Ishikawa (cell line): ENCODE data around the gene RIPOR2.

Experiments
- CEBPB ChIP-seq: IDR thresholded peaks from 2 replicates; pipeline ENCODE4 v1.6.1; 2012
- CREB1 ChIP-seq: IDR thresholded peaks from 2 replicates; pipeline ENCODE4 v1.6.1; 2012; ENCODE audit warnings: low read depth
- EP300 ChIP-seq: IDR thresholded peaks from 2 replicates; pipeline ENCODE4 v1.6.1; 2012; ENCODE audit warnings: borderline replicate concordance
- FOXM1 ChIP-seq: IDR thresholded peaks from 2 replicates; pipeline ENCODE4 v1.6.1; 2012; ENCODE audit warnings: low read depth, borderline replicate concordance
- MAX ChIP-seq: IDR thresholded peaks from 2 replicates; pipeline ENCODE4 v1.6.1; 2012
- RAD21 ChIP-seq: IDR thresholded peaks from 2 replicates; pipeline ENCODE4 v1.6.1; 2012; ENCODE audit warnings: low read depth
- REST ChIP-seq: IDR thresholded peaks from 2 replicates; pipeline ENCODE4 v1.6.1; 2012; ENCODE audit warnings: low read depth, mild to moderate bottlenecking
- TAF1 ChIP-seq: IDR thresholded peaks from 2 replicates; pipeline ENCODE4 v1.6.1; 2012; ENCODE audit warnings: low read depth, mild to moderate bottlenecking
- YY1 ChIP-seq: IDR thresholded peaks from 2 replicates; pipeline ENCODE4 v1.6.1; 2012; ENCODE audit warnings: low read depth
- ZBTB7A ChIP-seq: IDR thresholded peaks from 2 replicates; pipeline ENCODE4 v1.6.1; 2012; ENCODE audit warnings: low read depth

GRCh38 chr6:24924580-24925356, 11.0 kb downstream of the RIPOR2 start:
- TF ChIP-seq MAX (no peak), YY1 (no peak), TAF1 (no peak), RAD21 (no peak), ZBTB7A (no peak), CEBPB (no peak), EP300 (no peak), REST (no peak), CREB1 (no peak), FOXM1 (no peak)
